ENCODE measurements around the gene CIZ1. TPM values are rescaled to one million over a fixed set of nuclear protein-coding genes. Genes with fewer than 3 reads are reported as not detected.

Gene CIZ1
- total and polyA plus RNA-seq, 2 of the 13 experiments (the other 11 are each of a cell fraction or from before 2014, with no cell fraction given), result 30.6 to 50.3 TPM

DNA sequence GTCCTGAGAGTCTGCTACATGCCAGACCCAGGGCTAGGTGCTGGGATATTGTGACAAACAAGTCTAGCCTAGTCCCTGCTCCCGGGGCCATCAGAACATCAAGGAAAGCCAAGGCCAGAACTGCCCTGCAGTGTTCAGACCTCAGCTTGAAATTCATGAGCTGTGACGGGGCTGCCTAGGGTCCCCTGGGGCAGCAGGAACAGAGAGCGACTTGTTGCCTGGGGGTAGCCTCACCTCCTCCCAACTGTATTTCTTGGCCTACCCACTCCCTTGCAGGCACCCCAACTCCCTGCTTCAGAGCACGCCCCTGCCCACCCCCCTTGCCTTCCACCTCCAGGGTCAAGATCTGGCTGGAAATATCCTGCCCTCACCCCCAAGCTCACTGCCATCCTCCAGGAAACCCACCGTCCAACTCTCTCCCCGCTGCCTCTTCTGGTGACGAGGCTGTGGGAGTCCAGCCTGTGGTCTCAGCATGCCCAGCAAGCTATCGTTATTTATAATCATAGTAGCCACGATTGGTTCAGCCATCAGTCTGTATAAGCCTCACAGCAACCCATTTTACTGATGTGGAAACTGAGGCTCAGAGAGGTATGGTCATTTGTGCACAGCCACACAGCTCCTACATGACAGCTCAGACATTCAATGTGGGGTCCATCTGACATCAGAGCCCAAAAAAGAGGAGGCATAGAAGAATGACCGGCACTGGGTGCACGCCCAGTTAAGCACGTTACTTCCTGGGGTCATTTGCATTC, 22.6 kb upstream of the CIZ1 start:
- DNase-seq (ENCODE audit: low spot score), result no peak
- no peaks in the 10 kb centered on the region for H4K20me1 ChIP-seq (ENCODE audit: insufficient read depth, low read length)
- no peak for TF ChIP-seq FOSL2 (CRISPR knock-in tag; IDR thresholded peaks at IDR 0.05)
- TF ChIP-seq, protein P1, sequence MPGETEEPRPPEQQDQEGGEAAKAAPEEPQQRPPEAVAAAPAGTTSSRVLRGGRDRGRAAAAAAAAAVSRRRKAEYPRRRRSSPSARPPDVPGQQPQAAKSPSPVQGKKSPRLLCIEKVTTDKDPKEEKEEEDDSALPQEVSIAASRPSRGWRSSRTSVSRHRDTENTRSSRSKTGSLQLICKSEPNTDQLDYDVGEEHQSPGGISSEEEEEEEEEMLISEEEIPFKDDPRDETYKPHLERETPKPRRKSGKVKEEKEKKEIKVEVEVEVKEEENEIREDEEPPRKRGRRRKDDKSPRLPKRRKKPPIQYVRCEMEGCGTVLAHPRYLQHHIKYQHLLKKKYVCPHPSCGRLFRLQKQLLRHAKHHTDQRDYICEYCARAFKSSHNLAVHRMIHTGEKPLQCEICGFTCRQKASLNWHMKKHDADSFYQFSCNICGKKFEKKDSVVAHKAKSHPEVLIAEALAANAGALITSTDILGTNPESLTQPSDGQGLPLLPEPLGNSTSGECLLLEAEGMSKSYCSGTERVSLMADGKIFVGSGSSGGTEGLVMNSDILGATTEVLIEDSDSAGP (CRISPR knock-in tag; IDR thresholded peaks at IDR 0.05; ENCODE audit: borderline replicate concordance), result peak; percentile 5; the same call in 1 of the 2 replicates
- TF ChIP-seq ZNF629 (CRISPR knock-in tag; conservative IDR thresholded peaks at IDR 0.05), result peak; percentile 83
- TF ChIP-seq ZMYM3 (CRISPR knock-in tag; IDR thresholded peaks at IDR 0.05), result peak; percentile 52; the same call in 1 of the 2 replicates
- H2AFZ ChIP-seq (ENCODE audit: low read length), result no peak overlapping the region
- peaks cover 52% of the 10 kb centered on the region for H3K4me1 ChIP-seq (ENCODE audit: insufficient read depth, low read length)
- no peak overlapping the region for H3K9ac ChIP-seq (ENCODE audit: insufficient read depth, low read depth, low read length)
- no TSS peak for BruUV-seq (replicated peaks)
- no peaks in the 10 kb centered on the region for H3K9me3 ChIP-seq (ENCODE audit: low read length)
- intact Hi-C loops (cut with micrococcal nuclease; ENCODE audit: unreplicated experiment) (no loop called here), in situ Hi-C loops (cut with HindIII; ENCODE audit: extremely low pct_ligation_motif_present, low pct_unique_long_range_greater_than_20kb) (no loop called here)
- no peak overlapping the region for H3K27ac ChIP-seq (ENCODE audit: extremely low read length, insufficient read depth, low read length)
- H3K79me2 ChIP-seq (ENCODE audit: insufficient read depth, low read length), result no peaks in the 10 kb centered on the region
- ChIA-PET CTCF (ENCODE audit: low intra/inter-chr PET ratio, low total read pairs) (no interaction called here), POLR2A (no interaction called here)
- peaks cover 1 to 8% of the 10 kb centered on the region in 2 experiments; a peak in 2 of 5 replicates for H3K27me3 ChIP-seq (ENCODE audit: control insufficient read depth in 1 of 2, insufficient read depth in 2 of 2, low read length in 2 of 2)
- FAIRE-seq, result no peak
- H3K4me3 ChIP-seq (replicated peaks in 1 of 3; ENCODE audit: insufficient read depth in 1 of 3, low read depth in 2 of 3, low read length in 3 of 3), result no peak overlapping the region
- no peak for ATAC-seq
- 75% methylated on average over 10 of the region's 12 CpGs for WGBS (ENCODE audit: low lambda C conversion rate)
- H3K36me3 ChIP-seq (replicated peaks in 1 of 2; ENCODE audit: control insufficient read depth in 1 of 2, insufficient read depth in 2 of 2, low read length in 2 of 2), result no peaks in the 10 kb centered on the region
- no peak overlapping the region for H3K4me2 ChIP-seq (ENCODE audit: low read depth, low read length)

DNA sequence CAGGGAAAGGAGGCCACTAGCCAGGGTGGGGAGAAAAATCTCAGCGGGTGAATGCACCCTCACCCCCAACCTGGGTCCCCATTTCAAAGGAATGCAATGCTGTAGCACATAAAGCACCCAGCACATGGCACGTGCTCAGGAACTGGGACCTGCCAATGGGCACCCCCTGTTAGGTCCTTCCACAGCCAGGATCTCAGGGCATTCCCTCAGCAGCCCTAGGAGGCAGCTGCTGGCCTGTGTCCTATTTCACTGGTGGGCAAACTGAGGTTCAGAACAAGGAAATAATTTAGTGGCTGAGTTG, 20.6 kb upstream of the CIZ1 start:
- 0 out of 2 replicates have a peak, but pooled peaks have one; percentile 27 for TF ChIP-seq HNF1B (CRISPR knock-in tag; IDR thresholded peaks at IDR 0.05)
- TF ChIP-seq CC2D1A (CRISPR knock-in tag; IDR thresholded peaks at IDR 0.05), result no peak
- TF ChIP-seq ZNF512B (CRISPR knock-in tag; IDR thresholded peaks at IDR 0.05; ENCODE audit: borderline replicate concordance), result no peak
- CTCF ChIA-PET (ENCODE audit: low intra/inter-chr PET ratio, low total read pairs), result no interaction called here
- ATAC-seq, result no peak
- no peak for DNase-seq (ENCODE audit: low spot score)
- Histone ChIP-seq H3K4me3 (replicated peaks in 1 of 3; ENCODE audit: insufficient read depth in 1 of 3, low read depth in 2 of 3, low read length in 3 of 3) (peak overlapping the region in 1 of 3 experiments; percentile 16; a peak in 1 of 6 replicates), H3K9me3 (ENCODE audit: low read length) (no peaks in the 10 kb centered on the region), H3K36me3 (replicated peaks in 1 of 2; ENCODE audit: control insufficient read depth in 1 of 2, insufficient read depth in 2 of 2, low read length in 2 of 2) (no peaks in the 10 kb centered on the region), H3K27me3 (ENCODE audit: control insufficient read depth in 1 of 2, insufficient read depth in 2 of 2, low read length in 2 of 2) (peaks cover 1 to 8% of the 10 kb centered on the region in 2 experiments; a peak in 2 of 5 replicates), H3K79me2 (ENCODE audit: insufficient read depth, low read length) (no peaks in the 10 kb centered on the region), H3K9ac (ENCODE audit: insufficient read depth, low read depth, low read length) (no peak overlapping the region), H3K27ac (ENCODE audit: extremely low read length, insufficient read depth, low read length) (no peak overlapping the region), H4K20me1 (ENCODE audit: insufficient read depth, low read length) (no peaks in the 10 kb centered on the region), H2AFZ (ENCODE audit: low read length) (no peak overlapping the region), H3K4me2 (ENCODE audit: low read depth, low read length) (peak overlapping the region; percentile 45), H3K4me1 (ENCODE audit: insufficient read depth, low read length) (peaks cover 47% of the 10 kb centered on the region)
- POLR2A ChIA-PET, result interaction anchor here (1.2 kb wide), 2 partner anchors 65 to 86 kb away, joined by 4 to 6 read pairs; partner anchors contain the start of gene SWI5
- FAIRE-seq, result no peak
- intact Hi-C loops (cut with micrococcal nuclease; ENCODE audit: unreplicated experiment), result no loop called here
- in situ Hi-C loops (cut with HindIII; ENCODE audit: extremely low pct_ligation_motif_present, low pct_unique_long_range_greater_than_20kb), result no loop called here
- WGBS (ENCODE audit: low lambda C conversion rate), result 8% methylated on average over 2 of the region's 2 CpGs
- no TSS peak for BruUV-seq (replicated peaks)

Measured in HepG2 (cell line).